ENCODE measurements around the gene GAS6. TPM values are rescaled to one million over a fixed set of nuclear protein-coding genes. Genes with fewer than 3 reads are reported as not detected.

GAS6 gene
- total RNA-seq, 4 donors from 2014 or later, result 317 to 697 (median 547) TPM

- DNase-seq (ENCODE audit: low spot score in 2 of 2), result no peak
- Histone ChIP-seq H3K4me1 (peaks cover 0 to 11% (median under 1%) of the 10 kb centered on the region in 4 donors), H3K27ac (no peak overlapping the region), H3K4me3 (no peak overlapping the region), H3K9me3 (peaks cover 0 to 6% (median 0%) of the 10 kb centered on the region in 4 donors), H3K36me3 (no peaks in the 10 kb centered on the region), H3K27me3 (no peaks in the 10 kb centered on the region)
- WGBS, 2 donors, result 37 to 57% methylated on average over 1 of the region's 1 CpG
- TF ChIP-seq, protein P1, sequence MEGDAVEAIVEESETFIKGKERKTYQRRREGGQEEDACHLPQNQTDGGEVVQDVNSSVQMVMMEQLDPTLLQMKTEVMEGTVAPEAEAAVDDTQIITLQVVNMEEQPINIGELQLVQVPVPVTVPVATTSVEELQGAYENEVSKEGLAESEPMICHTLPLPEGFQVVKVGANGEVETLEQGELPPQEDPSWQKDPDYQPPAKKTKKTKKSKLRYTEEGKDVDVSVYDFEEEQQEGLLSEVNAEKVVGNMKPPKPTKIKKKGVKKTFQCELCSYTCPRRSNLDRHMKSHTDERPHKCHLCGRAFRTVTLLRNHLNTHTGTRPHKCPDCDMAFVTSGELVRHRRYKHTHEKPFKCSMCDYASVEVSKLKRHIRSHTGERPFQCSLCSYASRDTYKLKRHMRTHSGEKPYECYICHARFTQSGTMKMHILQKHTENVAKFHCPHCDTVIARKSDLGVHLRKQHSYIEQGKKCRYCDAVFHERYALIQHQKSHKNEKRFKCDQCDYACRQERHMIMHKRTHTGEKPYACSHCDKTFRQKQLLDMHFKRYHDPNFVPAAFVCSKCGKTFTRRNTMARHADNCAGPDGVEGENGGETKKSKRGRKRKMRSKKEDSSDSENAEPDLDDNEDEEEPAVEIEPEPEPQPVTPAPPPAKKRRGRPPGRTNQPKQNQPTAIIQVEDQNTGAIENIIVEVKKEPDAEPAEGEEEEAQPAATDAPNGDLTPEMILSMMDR (IDR thresholded peaks at IDR 0.05), result no peak
- peak in 1 of 2 donors; percentile 7 for TF ChIP-seq EP300 (IDR thresholded peaks at IDR 0.05)
- no peak for TF ChIP-seq POLR2A (IDR thresholded peaks at IDR 0.05)
Measured at GRCh38 chr13:113887700-113888201, 23.9 kb upstream of the GAS6 start.

- 83% methylated on average over 10 to 14 of the region's 14 CpGs for WGBS, 2 donors
- Histone ChIP-seq H3K27me3 (no peaks in the 10 kb centered on the region), H3K9me3 (no peaks in the 10 kb centered on the region), H3K4me1 (peaks cover 0 to 22% (median 4%) of the 10 kb centered on the region in 4 donors), H3K27ac (no peak overlapping the region), H3K36me3 (no peaks in the 10 kb centered on the region), H3K4me3 (no peak overlapping the region)
- DNase-seq (ENCODE audit: low spot score in 2 of 2), result no peak
- TF ChIP-seq, protein P1 (IDR thresholded peaks at IDR 0.05), result no peak
Measured at GRCh38 chr13:113886561-113887112, 22.8 kb upstream of the GAS6 start.

DNA sequence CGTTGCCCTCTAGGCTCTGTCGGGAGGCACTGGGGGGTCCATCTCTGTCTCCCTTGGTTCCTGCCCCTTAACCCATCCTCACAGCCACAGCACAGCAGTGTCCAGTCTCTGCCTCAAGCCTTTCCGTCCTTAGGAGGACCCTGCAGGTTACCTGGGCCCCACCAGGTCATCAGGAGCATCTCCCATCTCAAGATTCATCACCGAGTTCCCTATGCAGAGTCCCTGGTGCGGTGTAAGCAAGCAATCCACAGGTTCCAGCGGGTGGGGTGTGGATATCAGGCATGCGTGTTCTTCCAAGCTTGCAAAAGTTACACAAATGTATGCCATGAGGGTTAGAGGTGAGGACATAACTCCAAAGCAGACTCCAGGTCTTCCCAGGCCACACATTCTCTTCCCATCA lies 20.9 kb upstream of the GAS6 start:
- H3K36me3 ChIP-seq, result no peaks in the 10 kb centered on the region
- no peak overlapping the region for H3K27ac ChIP-seq
- 92 to 93% methylated on average over 7 of the region's 7 CpGs for WGBS, 2 donors
- DNase-seq (ENCODE audit: low spot score in 2 of 2), result no peak
- TF ChIP-seq, protein P1 (IDR thresholded peaks at IDR 0.05), result no peak
- no peak for TF ChIP-seq EP300 (IDR thresholded peaks at IDR 0.05)
- no peak for TF ChIP-seq POLR2A (IDR thresholded peaks at IDR 0.05)
- H3K4me1 ChIP-seq, result peaks cover 0 to 27% (median 7%) of the 10 kb centered on the region in 4 donors
- H3K4me3 ChIP-seq, result no peak overlapping the region
- no peaks in the 10 kb centered on the region for H3K9me3 ChIP-seq
- no peaks in the 10 kb centered on the region for H3K27me3 ChIP-seq

GRCh38 chr13:113883921-113884804 lies 20.3 kb upstream of the GAS6 start:
- Histone ChIP-seq H3K4me1 (peaks cover 0 to 27% (median 7%) of the 10 kb centered on the region in 4 donors), H3K9me3 (no peaks in the 10 kb centered on the region), H3K27me3 (no peaks in the 10 kb centered on the region), H3K36me3 (no peaks in the 10 kb centered on the region), H3K27ac (no peak overlapping the region), H3K4me3 (no peak overlapping the region)
- TF ChIP-seq POLR2A (IDR thresholded peaks at IDR 0.05) (no peak), EP300 (IDR thresholded peaks at IDR 0.05) (no peak)
- TF ChIP-seq, protein P1 (IDR thresholded peaks at IDR 0.05), result no peak
- 88 to 90% methylated on average over 23 to 49 of the region's 51 CpGs for WGBS, 2 donors
- no peak for DNase-seq (ENCODE audit: low spot score in 2 of 2)

- Histone ChIP-seq H3K36me3 (no peaks in the 10 kb centered on the region), H3K9me3 (no peaks in the 10 kb centered on the region), H3K27me3 (no peaks in the 10 kb centered on the region), H3K27ac (no peak overlapping the region), H3K4me1 (peaks cover 0 to 27% (median 7%) of the 10 kb centered on the region in 4 donors), H3K4me3 (no peak overlapping the region)
- TF ChIP-seq, protein P1 (IDR thresholded peaks at IDR 0.05), result no peak
- TF ChIP-seq EP300 (IDR thresholded peaks at IDR 0.05) (no peak), POLR2A (IDR thresholded peaks at IDR 0.05) (no peak)
- DNase-seq (ENCODE audit: low spot score in 2 of 2), result no peak
- WGBS, 2 donors, result 95 to 96% methylated on average over 50 of the region's 50 CpGs
Measured at GRCh38 chr13:113883314-113883811, 19.5 kb upstream of the GAS6 start.
